HG02943 (cell line): ENCODE data around the gene CCDC28B.

Experiments used
- ATAC-seq: cut with Tn5 transposase; IDR thresholded peaks from one replicate; pipeline ENCODE4 v1.9.1; 2021; ENCODE audit warnings: mild to moderate bottlenecking, low read depth, moderate library complexity; ENCODE audit not compliant: unreplicated experiment

The CCDC28B gene

GRCh38 chr1:32192220-32192948 is 8.0 kb upstream of the CCDC28B start:
- ATAC-seq: no peak

GRCh38 chr1:32194984-32195383 is 5.4 kb upstream of the CCDC28B start:
- ATAC-seq: no peak

GRCh38 chr1:32195531-32195930 is 4.9 kb upstream of the CCDC28B start:
- ATAC-seq: no peak

- no peak for ATAC-seq
Observed at GRCh38 chr1:32195972-32196823, 4.2 kb upstream of the CCDC28B start.

GRCh38 chr1:32197074-32197473 is 3.3 kb upstream of the CCDC28B start:
- ATAC-seq: no peak

- no peak for ATAC-seq
Observed at GRCh38 chr1:32197837-32198236, 2.6 kb upstream of the CCDC28B start.

GRCh38 chr1:32198237-32199042 is 2.0 kb upstream of the CCDC28B start:
- no peak for ATAC-seq

- no peak for ATAC-seq
Observed at GRCh38 chr1:32199043-32199716, 1.2 kb upstream of the CCDC28B start.

- ATAC-seq: no peak
Observed at GRCh38 chr1:32199717-32200072, 700 bp upstream of the CCDC28B start.

- no peak for ATAC-seq
Observed at GRCh38 chr1:32201011-32201855, 838 bp downstream of the CCDC28B start.

GRCh38 chr1:32204943-32205361 is 4.6 kb downstream of the CCDC28B start:
- ATAC-seq: no peak

- ATAC-seq: no peak
Observed at GRCh38 chr1:32205401-32206370, 5.3 kb downstream of the CCDC28B start, which contains the start of gene IQCC. TSS of gene IQCC (plus strand) at chr1:32205671. CDS start at chr1:32205682, 11 bp downstream.

GRCh38 chr1:32208469-32208868 is 8.1 kb downstream of the CCDC28B start:
- ATAC-seq: no peak

- no peak for ATAC-seq
Observed at GRCh38 chr1:32208891-32209328, 8.5 kb downstream of the CCDC28B start, which contains the start of gene DCDC2B. TSS of gene DCDC2B (plus strand) at chr1:32209089. CDS start at chr1:32209094, 5 bp downstream.

GRCh38 chr1:32215629-32216480 is 15.5 kb downstream of the CCDC28B start:
- ATAC-seq: no peak

GRCh38 chr1:32216566-32216965 is 16.2 kb downstream of the CCDC28B start:
- ATAC-seq: no peak

- ATAC-seq: no peak
Observed at GRCh38 chr1:32219022-32219421, 18.6 kb downstream of the CCDC28B start.
